ENCODE results near the gene TMEM213.
"Not testable (repeated sequence)": the region's sequence is repeated elsewhere in the genome, so short reads cannot be mapped to it uniquely, and the experiment has no call there.

TMEM213 gene

DNA sequence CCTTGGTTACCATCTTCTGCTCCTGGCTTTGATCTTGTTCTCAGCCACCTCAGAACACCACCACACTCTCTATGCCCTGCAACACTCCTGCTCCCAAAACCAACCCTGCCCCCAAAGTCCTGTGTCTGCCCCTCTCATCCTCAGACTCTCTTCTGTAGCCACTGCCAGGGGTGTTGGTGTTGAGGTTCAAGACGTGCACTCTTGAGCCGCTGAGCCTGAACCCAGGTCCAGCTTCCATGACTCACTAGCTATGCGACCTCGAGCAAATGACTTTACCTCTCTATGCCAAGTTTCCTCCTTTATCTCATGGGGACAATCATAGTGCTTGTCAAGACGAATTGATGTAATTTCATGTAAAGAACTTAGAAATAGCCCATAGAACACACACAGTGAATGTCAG is 1.0 kb downstream of the TMEM213 start:
- no peak for DNase-seq

- no peak for DNase-seq
Measured at GRCh38 chr7:138799336-138800000, 1.7 kb downstream of the TMEM213 start.

- DNase-seq: no peak
Measured at GRCh38 chr7:138801256-138801655, 3.5 kb downstream of the TMEM213 start.

DNA sequence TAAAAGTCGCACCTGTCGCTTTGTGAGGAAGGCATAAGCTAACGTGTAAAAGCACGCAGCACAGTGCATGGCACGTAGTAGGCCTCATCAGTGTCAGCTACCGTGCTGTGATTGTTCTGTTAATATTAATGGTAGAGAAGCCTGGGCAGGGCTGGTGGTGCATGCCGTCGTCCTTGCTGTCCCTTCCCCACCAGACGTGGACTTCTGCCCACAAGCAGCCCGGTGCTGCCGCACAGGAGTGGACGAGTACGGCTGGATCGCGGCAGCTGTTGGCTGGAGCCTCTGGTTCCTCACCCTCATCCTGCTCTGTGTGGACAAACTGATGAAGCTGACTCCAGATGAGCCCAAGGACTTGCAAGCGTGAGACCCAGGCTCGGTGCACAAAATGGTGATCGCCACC is 4.9 kb downstream of the TMEM213 start:
- no peak for DNase-seq

GRCh38 chr7:138804618-138805017 is 6.8 kb downstream of the TMEM213 start:
- DNase-seq: no peak

GRCh38 chr7:138809346-138809745 is 11.6 kb downstream of the TMEM213 start:
- no peak for DNase-seq

DNA sequence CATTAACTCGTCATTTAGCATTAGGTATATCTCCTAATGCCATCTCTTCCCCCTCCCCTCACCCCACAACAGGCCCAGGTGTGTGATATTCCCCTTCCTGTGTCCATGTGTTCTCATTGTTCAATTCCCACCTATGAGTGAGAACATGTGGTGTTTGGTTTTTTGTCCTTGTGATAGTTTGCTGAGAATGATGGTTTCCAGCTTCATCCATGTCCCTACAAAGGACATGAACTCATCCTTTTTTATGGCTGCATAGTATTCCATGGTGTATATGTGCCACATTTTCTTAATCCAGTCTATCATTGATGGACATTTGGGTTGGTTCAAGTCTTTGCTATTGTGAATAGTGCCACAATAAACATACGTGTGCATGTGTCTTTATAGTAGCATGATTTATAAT is 13.5 kb downstream of the TMEM213 start:
- DNase-seq: not testable (repeated sequence)

DNA sequence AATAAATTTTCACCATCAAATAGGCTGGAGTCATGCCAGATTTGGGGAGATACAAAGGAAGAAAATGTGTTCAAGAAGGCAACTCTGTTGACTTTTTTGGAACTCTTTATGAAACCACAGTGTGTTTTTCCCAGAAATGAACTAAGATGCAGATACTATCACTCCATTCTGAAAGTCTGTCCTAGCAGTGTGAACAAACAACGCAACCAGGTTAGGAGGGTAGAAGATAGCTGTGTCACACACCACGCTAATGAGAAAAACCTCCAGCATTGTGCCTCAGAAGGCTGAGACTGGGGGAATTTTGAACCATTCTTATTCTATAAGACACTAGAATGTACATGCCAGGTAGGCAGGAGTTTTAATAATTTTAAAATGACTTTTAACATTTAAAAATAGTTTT is 16.2 kb downstream of the TMEM213 start:
- DNase-seq: no peak

GRCh38 chr7:138814816-138815332 is 17.1 kb downstream of the TMEM213 start:
- DNase-seq: no peak

GRCh38 chr7:138816650-138817049 is 18.9 kb downstream of the TMEM213 start:
- DNase-seq: no peak

GRCh38 chr7:138819625-138820024 is 21.8 kb downstream of the TMEM213 start:
- DNase-seq: no peak

GRCh38 chr7:138821912-138822311 is 24.1 kb downstream of the TMEM213 start:
- no peak for DNase-seq

- DNase-seq: no peak
Measured at GRCh38 chr7:138822867-138823535, 25.2 kb downstream of the TMEM213 start.

- DNase-seq: no peak
Measured at GRCh38 chr7:138825049-138825721, 27.4 kb downstream of the TMEM213 start.

- no peak for DNase-seq
Measured at GRCh38 chr7:138828302-138828701, 30.5 kb downstream of the TMEM213 start.

- no peak for DNase-seq
Measured at GRCh38 chr7:138829335-138829734, 31.5 kb downstream of the TMEM213 start.

DNA sequence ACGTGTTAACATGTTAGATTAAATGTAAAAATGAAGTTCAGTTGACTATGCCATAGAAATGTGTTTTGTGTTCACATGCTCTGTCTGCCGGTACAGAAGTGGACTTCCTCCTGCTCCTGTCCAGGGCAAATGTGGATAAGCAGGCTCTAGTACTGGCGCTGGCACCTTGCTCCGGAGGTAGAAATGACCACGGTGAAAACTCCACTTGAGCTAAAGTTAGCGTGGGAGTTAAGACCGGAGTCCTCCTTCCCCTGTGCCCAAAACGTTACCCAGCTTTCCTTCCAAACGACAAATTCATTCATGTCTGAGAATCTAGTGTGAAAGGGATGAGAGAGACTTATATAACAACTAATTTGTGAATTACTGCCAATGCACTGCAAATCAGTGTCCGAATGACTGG is 35.2 kb downstream of the TMEM213 start:
- no peak for DNase-seq

DNA sequence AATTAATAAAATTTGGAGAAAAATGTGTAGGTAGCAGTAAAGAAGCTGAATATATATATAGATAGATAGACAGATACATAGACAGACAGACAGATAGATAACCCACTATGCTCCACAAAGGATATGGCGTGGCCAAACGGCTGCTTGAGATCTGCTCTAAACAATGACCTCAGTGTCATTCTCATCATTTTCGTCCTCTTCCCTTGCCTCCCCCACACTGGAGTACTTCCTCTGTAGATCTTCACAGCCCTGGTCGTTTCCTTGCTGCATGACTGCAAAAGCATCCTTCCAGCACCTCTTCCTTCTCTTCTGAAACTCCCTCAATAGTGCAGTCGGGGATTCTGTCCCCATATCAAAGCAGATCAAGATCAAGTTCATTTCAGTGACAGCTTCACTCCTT is 35.8 kb downstream of the TMEM213 start:
- DNase-seq: no peak

GRCh38 chr7:138834583-138834982 is 36.8 kb downstream of the TMEM213 start:
- no peak for DNase-seq

GRCh38 chr7:138835087-138835486 is 37.3 kb downstream of the TMEM213 start:
- no peak for DNase-seq

GRCh38 chr7:138837627-138838026 is 39.8 kb downstream of the TMEM213 start:
- no peak for DNase-seq

GRCh38 chr7:138838166-138838565 is 40.4 kb downstream of the TMEM213 start:
- DNase-seq: no peak

GRCh38 chr7:138842111-138842510 is 44.3 kb downstream of the TMEM213 start:
- DNase-seq: no peak
